Measurements from ENCODE around the gene DCAF15. TPM values are rescaled to one million over a fixed set of nuclear protein-coding genes. Genes with fewer than 3 reads are reported as not detected.

Gene DCAF15
- total and polyA plus RNA-seq, 2 experiments from 2014 or later: 39.5 to 81.3 TPM

DNA sequence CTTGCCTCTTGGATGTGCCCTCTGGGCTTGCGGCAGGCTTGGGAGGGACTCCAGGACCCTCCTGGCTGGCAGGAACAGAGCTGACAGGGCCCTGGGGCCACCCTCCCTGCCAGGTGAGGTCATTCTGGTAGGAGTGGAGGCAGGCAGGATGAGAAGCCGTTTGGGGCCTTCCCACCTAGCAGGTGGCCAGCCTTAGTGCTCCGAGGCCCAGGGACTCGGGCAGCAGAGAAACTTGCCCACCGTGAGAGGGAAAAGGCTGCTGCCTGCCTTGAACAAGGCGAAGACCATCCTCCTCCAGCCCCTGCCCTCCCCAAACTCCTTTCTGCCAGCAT lies 45.3 kb downstream of the DCAF15 start:
- Histone ChIP-seq H2AFZ (no peak overlapping the region), H3K9me2 (ENCODE audit: insufficient read depth) (no peaks in the 10 kb centered on the region), H4K20me1 (replicated peaks; ENCODE audit: insufficient read depth) (no peaks in the 10 kb centered on the region), H3K27ac (ENCODE audit: low read depth) (no peak overlapping the region), H3K79me2 (replicated peaks; ENCODE audit: insufficient read depth) (peaks cover 27% of the 10 kb centered on the region), H3K4me2 (no peak overlapping the region), H3K4me3 (no peak overlapping the region), H3K4me1 (ENCODE audit: insufficient read depth) (no peaks in the 10 kb centered on the region), H3F3A (replicated peaks; ENCODE audit: low read depth) (0 out of 2 replicates have a peak, but pooled peaks cover 3% of the 10 kb centered on the region), H3K27me3 (ENCODE audit: insufficient read depth) (no peaks in the 10 kb centered on the region), H3K36me3 (ENCODE audit: insufficient read depth) (0 out of 2 replicates have a peak, but pooled peaks cover 6% of the 10 kb centered on the region)
- 0 out of 3 replicates have a peak, but pooled peaks cover 3% of the 10 kb centered on the region for H3K4me1 Mint-ChIP-seq
- H3K9me3 Mint-ChIP-seq: peaks cover 20% of the 10 kb centered on the region; the same call in 2 of the 3 replicates
- peaks cover 34% of the 10 kb centered on the region; the same call in 2 of the 3 replicates for H3K36me3 Mint-ChIP-seq (ENCODE audit: low read depth)
- H3K27ac Mint-ChIP-seq: no peak overlapping the region
- no peaks in the 10 kb centered on the region for H3K27me3 Mint-ChIP-seq (ENCODE audit: insufficient read depth, low read depth, poor library complexity)
- TF ChIP-seq ZNF114 (CRISPR knock-in tag; IDR thresholded peaks at IDR 0.05) (no peak), NANOG (IDR thresholded peaks at IDR 0.05; ENCODE audit: borderline replicate concordance) (no peak), CREB1 (CRISPR knock-in tag; IDR thresholded peaks at IDR 0.05; ENCODE audit: low read depth) (no peak), POLR2AphosphoS5 (IDR thresholded peaks at IDR 0.05; ENCODE audit: low read depth) (no peak), EZH2 (IDR thresholded peaks at IDR 0.05; ENCODE audit: low read depth, unreplicated experiment) (no peak), ZNF331 (CRISPR knock-in tag; IDR thresholded peaks at IDR 0.05; ENCODE audit: low read depth) (no peak), JUNB (IDR thresholded peaks at IDR 0.05; ENCODE audit: unreplicated experiment) (no peak), EZH2phosphoT487 (IDR thresholded peaks at IDR 0.05; ENCODE audit: unreplicated experiment) (no peak), STAT1 (IDR thresholded peaks at IDR 0.05; ENCODE audit: unreplicated experiment) (no peak)
- TF ChIP-seq, protein P1, sequence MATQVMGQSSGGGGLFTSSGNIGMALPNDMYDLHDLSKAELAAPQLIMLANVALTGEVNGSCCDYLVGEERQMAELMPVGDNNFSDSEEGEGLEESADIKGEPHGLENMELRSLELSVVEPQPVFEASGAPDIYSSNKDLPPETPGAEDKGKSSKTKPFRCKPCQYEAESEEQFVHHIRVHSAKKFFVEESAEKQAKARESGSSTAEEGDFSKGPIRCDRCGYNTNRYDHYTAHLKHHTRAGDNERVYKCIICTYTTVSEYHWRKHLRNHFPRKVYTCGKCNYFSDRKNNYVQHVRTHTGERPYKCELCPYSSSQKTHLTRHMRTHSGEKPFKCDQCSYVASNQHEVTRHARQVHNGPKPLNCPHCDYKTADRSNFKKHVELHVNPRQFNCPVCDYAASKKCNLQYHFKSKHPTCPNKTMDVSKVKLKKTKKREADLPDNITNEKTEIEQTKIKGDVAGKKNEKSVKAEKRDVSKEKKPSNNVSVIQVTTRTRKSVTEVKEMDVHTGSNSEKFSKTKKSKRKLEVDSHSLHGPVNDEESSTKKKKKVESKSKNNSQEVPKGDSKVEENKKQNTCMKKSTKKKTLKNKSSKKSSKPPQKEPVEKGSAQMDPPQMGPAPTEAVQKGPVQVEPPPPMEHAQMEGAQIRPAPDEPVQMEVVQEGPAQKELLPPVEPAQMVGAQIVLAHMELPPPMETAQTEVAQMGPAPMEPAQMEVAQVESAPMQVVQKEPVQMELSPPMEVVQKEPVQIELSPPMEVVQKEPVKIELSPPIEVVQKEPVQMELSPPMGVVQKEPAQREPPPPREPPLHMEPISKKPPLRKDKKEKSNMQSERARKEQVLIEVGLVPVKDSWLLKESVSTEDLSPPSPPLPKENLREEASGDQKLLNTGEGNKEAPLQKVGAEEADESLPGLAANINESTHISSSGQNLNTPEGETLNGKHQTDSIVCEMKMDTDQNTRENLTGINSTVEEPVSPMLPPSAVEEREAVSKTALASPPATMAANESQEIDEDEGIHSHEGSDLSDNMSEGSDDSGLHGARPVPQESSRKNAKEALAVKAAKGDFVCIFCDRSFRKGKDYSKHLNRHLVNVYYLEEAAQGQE (IDR thresholded peaks at IDR 0.05; ENCODE audit: unreplicated experiment): no peak
- TF ChIP-seq, protein P2, sequence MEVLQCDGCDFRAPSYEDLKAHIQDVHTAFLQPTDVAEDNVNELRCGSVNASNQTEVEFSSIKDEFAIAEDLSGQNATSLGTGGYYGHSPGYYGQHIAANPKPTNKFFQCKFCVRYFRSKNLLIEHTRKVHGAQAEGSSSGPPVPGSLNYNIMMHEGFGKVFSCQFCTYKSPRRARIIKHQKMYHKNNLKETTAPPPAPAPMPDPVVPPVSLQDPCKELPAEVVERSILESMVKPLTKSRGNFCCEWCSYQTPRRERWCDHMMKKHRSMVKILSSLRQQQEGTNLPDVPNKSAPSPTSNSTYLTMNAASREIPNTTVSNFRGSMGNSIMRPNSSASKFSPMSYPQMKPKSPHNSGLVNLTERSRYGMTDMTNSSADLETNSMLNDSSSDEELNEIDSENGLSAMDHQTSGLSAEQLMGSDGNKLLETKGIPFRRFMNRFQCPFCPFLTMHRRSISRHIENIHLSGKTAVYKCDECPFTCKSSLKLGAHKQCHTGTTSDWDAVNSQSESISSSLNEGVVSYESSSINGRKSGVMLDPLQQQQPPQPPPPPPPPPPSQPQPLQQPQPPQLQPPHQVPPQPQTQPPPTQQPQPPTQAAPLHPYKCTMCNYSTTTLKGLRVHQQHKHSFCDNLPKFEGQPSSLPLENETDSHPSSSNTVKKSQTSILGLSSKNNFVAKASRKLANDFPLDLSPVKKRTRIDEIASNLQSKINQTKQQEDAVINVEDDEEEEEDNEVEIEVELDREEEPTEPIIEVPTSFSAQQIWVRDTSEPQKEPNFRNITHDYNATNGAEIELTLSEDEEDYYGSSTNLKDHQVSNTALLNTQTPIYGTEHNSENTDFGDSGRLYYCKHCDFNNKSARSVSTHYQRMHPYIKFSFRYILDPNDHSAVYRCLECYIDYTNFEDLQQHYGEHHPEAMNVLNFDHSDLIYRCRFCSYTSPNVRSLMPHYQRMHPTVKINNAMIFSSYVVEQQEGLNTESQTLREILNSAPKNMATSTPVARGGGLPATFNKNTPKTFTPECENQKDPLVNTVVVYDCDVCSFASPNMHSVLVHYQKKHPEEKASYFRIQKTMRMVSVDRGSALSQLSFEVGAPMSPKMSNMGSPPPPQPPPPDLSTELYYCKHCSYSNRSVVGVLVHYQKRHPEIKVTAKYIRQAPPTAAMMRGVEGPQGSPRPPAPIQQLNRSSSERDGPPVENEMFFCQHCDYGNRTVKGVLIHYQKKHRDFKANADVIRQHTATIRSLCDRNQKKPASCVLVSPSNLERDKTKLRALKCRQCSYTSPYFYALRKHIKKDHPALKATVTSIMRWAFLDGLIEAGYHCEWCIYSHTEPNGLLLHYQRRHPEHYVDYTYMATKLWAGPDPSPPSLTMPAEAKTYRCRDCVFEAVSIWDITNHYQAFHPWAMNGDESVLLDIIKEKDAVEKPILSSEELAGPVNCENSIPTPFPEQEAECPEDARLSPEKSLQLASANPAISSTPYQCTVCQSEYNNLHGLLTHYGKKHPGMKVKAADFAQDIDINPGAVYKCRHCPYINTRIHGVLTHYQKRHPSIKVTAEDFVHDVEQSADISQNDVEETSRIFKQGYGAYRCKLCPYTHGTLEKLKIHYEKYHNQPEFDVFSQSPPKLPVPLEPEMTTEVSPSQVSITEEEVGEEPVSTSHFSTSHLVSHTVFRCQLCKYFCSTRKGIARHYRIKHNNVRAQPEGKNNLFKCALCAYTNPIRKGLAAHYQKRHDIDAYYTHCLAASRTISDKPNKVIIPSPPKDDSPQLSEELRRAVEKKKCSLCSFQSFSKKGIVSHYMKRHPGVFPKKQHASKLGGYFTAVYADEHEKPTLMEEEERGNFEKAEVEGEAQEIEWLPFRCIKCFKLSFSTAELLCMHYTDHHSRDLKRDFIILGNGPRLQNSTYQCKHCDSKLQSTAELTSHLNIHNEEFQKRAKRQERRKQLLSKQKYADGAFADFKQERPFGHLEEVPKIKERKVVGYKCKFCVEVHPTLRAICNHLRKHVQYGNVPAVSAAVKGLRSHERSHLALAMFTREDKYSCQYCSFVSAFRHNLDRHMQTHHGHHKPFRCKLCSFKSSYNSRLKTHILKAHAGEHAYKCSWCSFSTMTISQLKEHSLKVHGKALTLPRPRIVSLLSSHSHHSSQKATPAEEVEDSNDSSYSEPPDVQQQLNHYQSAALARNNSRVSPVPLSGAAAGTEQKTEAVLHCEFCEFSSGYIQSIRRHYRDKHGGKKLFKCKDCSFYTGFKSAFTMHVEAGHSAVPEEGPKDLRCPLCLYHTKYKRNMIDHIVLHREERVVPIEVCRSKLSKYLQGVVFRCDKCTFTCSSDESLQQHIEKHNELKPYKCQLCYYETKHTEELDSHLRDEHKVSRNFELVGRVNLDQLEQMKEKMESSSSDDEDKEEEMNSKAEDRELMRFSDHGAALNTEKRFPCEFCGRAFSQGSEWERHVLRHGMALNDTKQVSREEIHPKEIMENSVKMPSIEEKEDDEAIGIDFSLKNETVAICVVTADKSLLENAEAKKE (CRISPR knock-in tag; IDR thresholded peaks at IDR 0.05): no peak
- TF ChIP-seq, protein P3, sequence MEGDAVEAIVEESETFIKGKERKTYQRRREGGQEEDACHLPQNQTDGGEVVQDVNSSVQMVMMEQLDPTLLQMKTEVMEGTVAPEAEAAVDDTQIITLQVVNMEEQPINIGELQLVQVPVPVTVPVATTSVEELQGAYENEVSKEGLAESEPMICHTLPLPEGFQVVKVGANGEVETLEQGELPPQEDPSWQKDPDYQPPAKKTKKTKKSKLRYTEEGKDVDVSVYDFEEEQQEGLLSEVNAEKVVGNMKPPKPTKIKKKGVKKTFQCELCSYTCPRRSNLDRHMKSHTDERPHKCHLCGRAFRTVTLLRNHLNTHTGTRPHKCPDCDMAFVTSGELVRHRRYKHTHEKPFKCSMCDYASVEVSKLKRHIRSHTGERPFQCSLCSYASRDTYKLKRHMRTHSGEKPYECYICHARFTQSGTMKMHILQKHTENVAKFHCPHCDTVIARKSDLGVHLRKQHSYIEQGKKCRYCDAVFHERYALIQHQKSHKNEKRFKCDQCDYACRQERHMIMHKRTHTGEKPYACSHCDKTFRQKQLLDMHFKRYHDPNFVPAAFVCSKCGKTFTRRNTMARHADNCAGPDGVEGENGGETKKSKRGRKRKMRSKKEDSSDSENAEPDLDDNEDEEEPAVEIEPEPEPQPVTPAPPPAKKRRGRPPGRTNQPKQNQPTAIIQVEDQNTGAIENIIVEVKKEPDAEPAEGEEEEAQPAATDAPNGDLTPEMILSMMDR (conservative IDR thresholded peaks at IDR 0.05; ENCODE audit: low read depth in 2 of 2): no peak
- TF ChIP-seq, protein P4, sequence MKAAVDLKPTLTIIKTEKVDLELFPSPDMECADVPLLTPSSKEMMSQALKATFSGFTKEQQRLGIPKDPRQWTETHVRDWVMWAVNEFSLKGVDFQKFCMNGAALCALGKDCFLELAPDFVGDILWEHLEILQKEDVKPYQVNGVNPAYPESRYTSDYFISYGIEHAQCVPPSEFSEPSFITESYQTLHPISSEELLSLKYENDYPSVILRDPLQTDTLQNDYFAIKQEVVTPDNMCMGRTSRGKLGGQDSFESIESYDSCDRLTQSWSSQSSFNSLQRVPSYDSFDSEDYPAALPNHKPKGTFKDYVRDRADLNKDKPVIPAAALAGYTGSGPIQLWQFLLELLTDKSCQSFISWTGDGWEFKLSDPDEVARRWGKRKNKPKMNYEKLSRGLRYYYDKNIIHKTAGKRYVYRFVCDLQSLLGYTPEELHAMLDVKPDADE (IDR thresholded peaks at IDR 0.05): no peak
- ATAC-seq: no peak
- no peak overlapping the region for H3K4me3 Mint-ChIP-seq
- DNase-seq (ENCODE audit: low spot score): no peak

Measured in GM23338 (cell line).